Measurements from ENCODE around the gene PLOD3.
A peak's percentile ranks its signal among the peaks of the same experiment; 100 is the strongest.

The PLOD3 gene

DNA sequence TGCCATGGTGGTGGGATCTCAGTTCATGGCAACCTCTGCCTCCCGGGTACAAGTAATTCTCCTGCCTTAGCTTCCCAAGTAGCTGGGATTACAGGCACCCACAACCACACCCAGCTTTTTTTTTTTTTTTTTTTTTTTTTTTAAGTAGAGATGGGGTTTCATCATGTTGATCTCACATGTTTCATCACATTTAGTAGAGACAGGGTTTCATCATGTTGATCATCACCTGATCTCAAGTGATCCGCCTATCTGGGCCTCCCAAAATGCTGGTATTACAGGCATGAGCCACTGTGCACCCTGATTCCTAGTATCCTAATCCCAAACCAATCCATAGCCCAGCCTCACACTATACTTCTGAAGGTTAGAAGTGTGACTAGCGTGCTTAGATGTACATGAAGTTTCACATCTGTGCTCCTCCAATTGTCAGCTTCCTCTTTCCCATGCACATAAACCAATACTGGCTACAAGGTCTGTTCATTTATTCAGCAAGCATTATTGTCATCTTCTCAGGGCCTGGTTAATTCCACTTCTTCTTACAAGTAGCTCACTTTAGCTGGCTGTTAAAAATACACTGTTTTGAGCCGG is 30.4 kb downstream of the PLOD3 start:
- no peak overlapping the region for H4K91ac ChIP-seq (ENCODE audit: low read length)
- no peak overlapping the region for H3K9ac ChIP-seq (ENCODE audit: low read length)
- H3K18ac ChIP-seq (ENCODE audit: low read depth in 1 of 2, low read length in 2 of 2): no peak overlapping the region
- H2AFZ ChIP-seq (ENCODE audit: low read depth, low read length): no peak overlapping the region
- no peak for DNase-seq
- H3K36me3 ChIP-seq (ENCODE audit: control insufficient read depth in 1 of 2, insufficient read depth in 2 of 2, low read depth in 1 of 2, low read length in 2 of 2): no peaks in the 10 kb centered on the region
- H3K23ac ChIP-seq (ENCODE audit: low read length in 2 of 2): no peak overlapping the region
- no peak overlapping the region for H3K14ac ChIP-seq (ENCODE audit: low read length in 2 of 2)
- no peaks in the 10 kb centered on the region for H3K79me1 ChIP-seq (replicated peaks; ENCODE audit: low read length, poor library complexity, severe bottlenecking)
- H3K9me3 ChIP-seq (ENCODE audit: control insufficient read depth, low read length): no peaks in the 10 kb centered on the region
- H2BK5ac ChIP-seq (ENCODE audit: low read depth, low read length, poor library complexity, severe bottlenecking): no peak overlapping the region
- H3K27ac ChIP-seq (ENCODE audit: low read length, poor library complexity, severe bottlenecking): no peak overlapping the region
- H2BK120ac ChIP-seq (ENCODE audit: low read depth, low read length): no peak overlapping the region
- no peak overlapping the region for H3K4me2 ChIP-seq (ENCODE audit: low read length, poor library complexity, severe bottlenecking)
- H3K4me1 ChIP-seq (ENCODE audit: control insufficient read depth, insufficient read depth, low read depth, low read length): peaks cover 1% of the 10 kb centered on the region
- no peak overlapping the region for H2AK5ac ChIP-seq (ENCODE audit: low read length, severe bottlenecking)
- H4K8ac ChIP-seq (ENCODE audit: low read length): no peak overlapping the region
- H3K4me3 ChIP-seq (ENCODE audit: insufficient read depth in 1 of 2, low read depth in 1 of 2, low read length in 2 of 2): no peak overlapping the region
- 92% methylated on average over 3 of the region's 4 CpGs for WGBS
- no peak overlapping the region for H3K4ac ChIP-seq (ENCODE audit: low read depth in 1 of 2, low read length in 2 of 2)
- peaks cover 3% of the 10 kb centered on the region in 2 experiments for H3K27me3 ChIP-seq (ENCODE audit: control insufficient read depth in 1 of 2, insufficient read depth in 1 of 2, low read length in 2 of 2)
- no peak overlapping the region for H2BK12ac ChIP-seq (ENCODE audit: low read length in 2 of 2)
- H2BK15ac ChIP-seq (ENCODE audit: low read depth, poor library complexity, severe bottlenecking): no peak overlapping the region

DNA sequence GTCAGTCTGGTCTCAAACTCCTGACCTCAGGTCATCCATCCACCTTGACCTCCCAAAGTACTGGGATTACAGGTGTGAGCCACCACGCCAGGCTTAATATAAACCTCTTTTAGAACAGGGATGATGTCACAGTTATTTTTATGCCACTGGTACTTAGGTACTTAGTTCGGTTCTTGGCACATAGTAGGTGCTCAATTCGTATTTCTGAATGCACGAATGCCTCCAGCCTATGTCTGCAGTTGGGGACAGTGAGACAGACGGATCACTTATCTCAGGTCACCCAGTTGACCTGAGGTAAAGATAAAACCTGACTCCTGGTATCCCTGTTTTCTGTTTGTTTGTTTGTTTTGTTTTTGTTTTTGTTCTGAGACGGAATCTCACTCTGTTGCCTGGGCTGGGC is 31.2 kb downstream of the PLOD3 start:
- Histone ChIP-seq H2BK12ac (ENCODE audit: low read length in 2 of 2) (no peak overlapping the region), H4K8ac (ENCODE audit: low read length) (no peak overlapping the region), H3K4me3 (ENCODE audit: insufficient read depth in 1 of 2, low read depth in 1 of 2, low read length in 2 of 2) (no peak overlapping the region), H3K27me3 (ENCODE audit: control insufficient read depth in 1 of 2, insufficient read depth in 1 of 2, low read length in 2 of 2) (peaks cover 7 to 8% of the 10 kb centered on the region in 2 experiments), H3K4me1 (ENCODE audit: control insufficient read depth, insufficient read depth, low read depth, low read length) (peaks cover 1% of the 10 kb centered on the region), H3K36me3 (ENCODE audit: control insufficient read depth in 1 of 2, insufficient read depth in 2 of 2, low read depth in 1 of 2, low read length in 2 of 2) (no peaks in the 10 kb centered on the region), H3K27ac (ENCODE audit: low read length, poor library complexity, severe bottlenecking) (no peak overlapping the region), H3K9me3 (ENCODE audit: control insufficient read depth, low read length) (no peaks in the 10 kb centered on the region), H3K4ac (ENCODE audit: low read depth in 1 of 2, low read length in 2 of 2) (no peak overlapping the region), H3K18ac (ENCODE audit: low read depth in 1 of 2, low read length in 2 of 2) (no peak overlapping the region), H2AFZ (ENCODE audit: low read depth, low read length) (no peak overlapping the region), H2BK120ac (ENCODE audit: low read depth, low read length) (no peak overlapping the region), H2BK5ac (ENCODE audit: low read depth, low read length, poor library complexity, severe bottlenecking) (no peak overlapping the region), H2BK15ac (ENCODE audit: low read depth, poor library complexity, severe bottlenecking) (no peak overlapping the region), H3K14ac (ENCODE audit: low read length in 2 of 2) (no peak overlapping the region), H4K91ac (ENCODE audit: low read length) (no peak overlapping the region), H3K23ac (ENCODE audit: low read length in 2 of 2) (no peak overlapping the region), H2AK5ac (ENCODE audit: low read length, severe bottlenecking) (no peak overlapping the region), H3K79me1 (replicated peaks; ENCODE audit: low read length, poor library complexity, severe bottlenecking) (no peaks in the 10 kb centered on the region), H3K4me2 (ENCODE audit: low read length, poor library complexity, severe bottlenecking) (no peak overlapping the region), H3K9ac (ENCODE audit: low read length) (no peak overlapping the region)
- 71% methylated on average over 6 of the region's 6 CpGs for WGBS
- no peak for DNase-seq

DNA sequence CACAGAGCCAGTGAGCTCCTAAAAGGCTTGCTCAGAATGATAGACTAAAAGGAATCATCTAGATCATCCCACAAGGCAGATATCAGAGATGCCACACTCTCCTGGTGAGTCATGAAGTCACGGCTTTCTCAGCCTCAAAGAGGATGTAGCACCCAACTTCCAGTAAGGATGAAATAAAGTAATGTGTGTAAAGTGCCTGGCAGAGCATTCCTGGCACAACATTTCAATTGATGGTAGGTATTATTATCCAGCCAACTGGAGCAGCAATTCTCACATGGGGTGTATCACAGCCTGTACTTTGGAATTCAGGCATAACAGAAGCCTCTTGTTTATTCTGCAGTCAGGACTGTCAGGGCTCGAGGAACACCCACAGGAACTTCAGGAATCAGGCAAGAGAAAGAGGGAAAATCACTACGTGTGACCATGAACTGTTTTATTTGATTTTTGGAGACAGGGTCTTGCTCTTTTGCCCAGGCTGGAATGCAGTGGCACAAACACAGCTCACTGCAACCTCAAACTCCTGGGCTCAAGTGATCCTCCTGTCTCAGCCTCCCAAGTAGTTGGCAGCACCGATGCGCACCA is 32.0 kb downstream of the PLOD3 start:
- 56% methylated on average over 5 of the region's 5 CpGs for WGBS
- DNase-seq: peak; percentile 48
- H2BK12ac ChIP-seq (ENCODE audit: low read length in 2 of 2): no peak overlapping the region

DNA sequence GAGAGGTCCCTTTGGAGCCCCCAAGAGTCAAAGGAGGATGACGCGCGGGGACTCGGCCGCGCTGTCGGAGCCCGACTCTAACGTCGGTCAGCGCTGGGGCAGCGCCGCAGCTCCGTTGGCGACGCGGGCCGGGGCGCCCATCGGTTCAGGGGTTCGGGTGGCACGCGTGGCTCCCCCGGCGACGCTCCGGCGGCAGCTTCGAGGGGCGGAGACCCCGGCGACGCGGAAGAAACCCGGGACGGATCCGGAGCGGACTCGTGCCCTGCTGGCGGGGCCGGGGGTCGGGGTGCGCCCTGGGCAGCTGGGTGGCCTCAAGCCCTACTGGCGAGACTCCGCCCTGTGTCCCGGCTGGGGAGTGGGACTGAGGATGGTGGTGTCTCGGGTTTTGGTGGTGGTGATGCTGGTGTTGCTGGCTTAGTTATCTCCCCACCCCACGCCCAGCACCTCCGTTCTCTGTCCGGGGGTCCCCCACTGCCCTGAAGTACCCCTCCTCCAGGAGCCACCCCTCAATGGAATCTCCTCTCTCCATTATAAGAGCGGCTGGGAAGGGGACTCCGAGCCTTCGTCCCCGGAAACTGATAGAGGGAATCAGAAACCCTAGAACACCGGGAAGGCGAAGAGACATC is 37.1 kb downstream of the PLOD3 start, which contains the start of gene NAT16:
NAT16 (minus strand) TSS at position 164 of the 626 bp plus-strand sequence. CDS start 5,486 bp downstream, outside the sequence.
- Histone ChIP-seq H2AFZ (ENCODE audit: low read depth, low read length) (no peak within 1 kb of the TSS), H3K9ac (ENCODE audit: low read length) (no peak within 1 kb of the TSS), H3K36me3 (ENCODE audit: control insufficient read depth in 1 of 2, insufficient read depth in 2 of 2, low read depth in 1 of 2, low read length in 2 of 2) (peaks cover 0 to 4% of the 10 kb centered on the region in 2 experiments), H3K9me3 (ENCODE audit: control insufficient read depth, low read length) (no peaks in the 10 kb centered on the region), H2BK120ac (ENCODE audit: low read depth, low read length) (no peak within 1 kb of the TSS), H3K4ac (ENCODE audit: low read depth in 1 of 2, low read length in 2 of 2) (no peak within 1 kb of the TSS), H4K91ac (ENCODE audit: low read length) (no peak within 1 kb of the TSS), H2BK5ac (ENCODE audit: low read depth, low read length, poor library complexity, severe bottlenecking) (no peak within 1 kb of the TSS), H3K27me3 (ENCODE audit: control insufficient read depth in 1 of 2, insufficient read depth in 1 of 2, low read length in 2 of 2) (peaks cover 57 to 61% of the 10 kb centered on the region in 2 experiments), H3K23ac (ENCODE audit: low read length in 2 of 2) (peak within 1 kb of the TSS in 1 of 2 experiments; percentile 62), H3K4me3 (ENCODE audit: insufficient read depth in 1 of 2, low read depth in 1 of 2, low read length in 2 of 2) (peak within 1 kb of the TSS in 1 of 2 experiments; percentile 22), H4K8ac (ENCODE audit: low read length) (no peak within 1 kb of the TSS), H3K4me2 (ENCODE audit: low read length, poor library complexity, severe bottlenecking) (peak within 1 kb of the TSS; percentile 44), H3K27ac (ENCODE audit: low read length, poor library complexity, severe bottlenecking) (no peak within 1 kb of the TSS), H3K4me1 (ENCODE audit: control insufficient read depth, insufficient read depth, low read depth, low read length) (peaks cover 13% of the 10 kb centered on the region), H3K79me1 (replicated peaks; ENCODE audit: low read length, poor library complexity, severe bottlenecking) (no peaks in the 10 kb centered on the region), H2BK12ac (ENCODE audit: low read length in 2 of 2) (no peak within 1 kb of the TSS), H2AK5ac (ENCODE audit: low read length, severe bottlenecking) (no peak within 1 kb of the TSS), H2BK15ac (ENCODE audit: low read depth, poor library complexity, severe bottlenecking) (peak within 1 kb of the TSS; percentile 6), H3K14ac (ENCODE audit: low read length in 2 of 2) (peak within 1 kb of the TSS in 1 of 2 experiments; percentile 14), H3K18ac (ENCODE audit: low read depth in 1 of 2, low read length in 2 of 2) (no peak within 1 kb of the TSS)
- WGBS: 5% methylated on average over 21 of the region's 56 CpGs
- no peak for DNase-seq

More for the DNA sequence above, 32.0 kb downstream of the PLOD3 start:
- Histone ChIP-seq H4K91ac (ENCODE audit: low read length) (no peak overlapping the region), H3K9me3 (ENCODE audit: control insufficient read depth, low read length) (no peaks in the 10 kb centered on the region), H3K23ac (ENCODE audit: low read length in 2 of 2) (no peak overlapping the region), H3K27me3 (ENCODE audit: control insufficient read depth in 1 of 2, insufficient read depth in 1 of 2, low read length in 2 of 2) (peaks cover 15 to 16% of the 10 kb centered on the region in 2 experiments), H3K4me1 (ENCODE audit: control insufficient read depth, insufficient read depth, low read depth, low read length) (peaks cover 1% of the 10 kb centered on the region), H3K18ac (ENCODE audit: low read depth in 1 of 2, low read length in 2 of 2) (no peak overlapping the region), H3K14ac (ENCODE audit: low read length in 2 of 2) (no peak overlapping the region), H2BK15ac (ENCODE audit: low read depth, poor library complexity, severe bottlenecking) (no peak overlapping the region), H3K4me2 (ENCODE audit: low read length, poor library complexity, severe bottlenecking) (no peak overlapping the region), H4K8ac (ENCODE audit: low read length) (no peak overlapping the region), H2AK5ac (ENCODE audit: low read length, severe bottlenecking) (no peak overlapping the region), H3K79me1 (replicated peaks; ENCODE audit: low read length, poor library complexity, severe bottlenecking) (no peaks in the 10 kb centered on the region), H2AFZ (ENCODE audit: low read depth, low read length) (no peak overlapping the region), H3K9ac (ENCODE audit: low read length) (no peak overlapping the region), H3K4ac (ENCODE audit: low read depth in 1 of 2, low read length in 2 of 2) (no peak overlapping the region), H2BK5ac (ENCODE audit: low read depth, low read length, poor library complexity, severe bottlenecking) (no peak overlapping the region), H3K36me3 (ENCODE audit: control insufficient read depth in 1 of 2, insufficient read depth in 2 of 2, low read depth in 1 of 2, low read length in 2 of 2) (no peaks in the 10 kb centered on the region), H3K27ac (ENCODE audit: low read length, poor library complexity, severe bottlenecking) (no peak overlapping the region), H3K4me3 (ENCODE audit: insufficient read depth in 1 of 2, low read depth in 1 of 2, low read length in 2 of 2) (no peak overlapping the region), H2BK120ac (ENCODE audit: low read depth, low read length) (no peak overlapping the region)

All from mesenchymal stem cell (in vitro differentiated cells and primary cell).